ENCODE data around the gene MPHOSPH9. TPM values are rescaled to one million over a fixed set of nuclear protein-coding genes. Genes with fewer than 3 reads are reported as not detected.

MPHOSPH9 gene
- total RNA-seq, 1 experiment from 2014 or later: 47.5 TPM

DNA sequence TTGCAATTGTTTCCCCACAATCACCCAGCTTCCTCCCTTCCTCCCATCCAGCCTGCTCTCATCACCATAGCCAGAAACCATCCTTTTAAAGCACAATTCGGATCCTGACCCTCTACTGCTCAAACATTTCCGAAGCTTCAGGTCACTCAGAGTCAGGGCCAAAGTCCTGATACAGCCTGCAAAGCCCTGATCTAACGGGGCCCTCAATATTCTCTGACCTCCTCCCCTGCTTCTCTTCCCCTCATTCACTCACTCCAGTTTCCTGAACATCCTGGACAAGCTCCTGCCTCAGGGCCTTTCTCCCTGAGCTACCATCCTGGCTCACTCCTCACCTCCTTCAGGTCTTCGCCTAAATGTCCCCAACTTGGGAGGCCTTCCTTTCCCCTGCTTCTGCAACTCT lies 128.1 kb downstream of the MPHOSPH9 start:
- Mint-ChIP-seq H3K9me3 (no peaks in the 10 kb centered on the region), H3K27me3 (ENCODE audit: low read depth) (no peaks in the 10 kb centered on the region; the same call in 1 of the 2 replicates), H3K27ac (peak overlapping the region; percentile 55), H3K4me1 (peaks cover 67% of the 10 kb centered on the region), H3K36me3 (no peaks in the 10 kb centered on the region), H3K4me3 (no peak overlapping the region)
- ATAC-seq (peak; percentile 25), DNase-seq (ENCODE audit: low spot score) (no peak)
- CTCF ChIA-PET: interaction anchor here (0.6 to 1.6 kb wide), 4 partner anchors 10 to 237 kb away, joined by 3 to 4 read pairs (median 4); no protein-coding TSS in a partner anchor
- POLR2A ChIA-PET: interaction anchor here (1.1 kb wide), 1 partner anchor 14 kb away, joined by 4 read pairs; no protein-coding TSS in a partner anchor
- TF ChIP-seq, protein P1, sequence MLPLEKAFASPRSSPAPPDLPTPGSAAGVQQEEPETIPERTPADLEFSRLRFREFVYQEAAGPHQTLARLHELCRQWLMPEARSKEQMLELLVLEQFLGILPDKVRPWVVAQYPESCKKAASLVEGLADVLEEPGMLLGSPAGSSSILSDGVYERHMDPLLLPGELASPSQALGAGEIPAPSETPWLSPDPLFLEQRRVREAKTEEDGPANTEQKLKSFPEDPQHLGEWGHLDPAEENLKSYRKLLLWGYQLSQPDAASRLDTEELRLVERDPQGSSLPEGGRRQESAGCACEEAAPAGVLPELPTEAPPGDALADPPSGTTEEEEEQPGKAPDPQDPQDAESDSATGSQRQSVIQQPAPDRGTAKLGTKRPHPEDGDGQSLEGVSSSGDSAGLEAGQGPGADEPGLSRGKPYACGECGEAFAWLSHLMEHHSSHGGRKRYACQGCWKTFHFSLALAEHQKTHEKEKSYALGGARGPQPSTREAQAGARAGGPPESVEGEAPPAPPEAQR (CRISPR knock-in tag; IDR thresholded peaks at IDR 0.05): no peak
- TF ChIP-seq ESRRA (CRISPR knock-in tag; IDR thresholded peaks at IDR 0.05; ENCODE audit: borderline replicate concordance) (no peak), TCF7 (CRISPR knock-in tag; IDR thresholded peaks at IDR 0.05; ENCODE audit: low read depth) (no peak), FOXK1 (CRISPR knock-in tag; IDR thresholded peaks at IDR 0.05) (no peak), NFATC4 (CRISPR knock-in tag; IDR thresholded peaks at IDR 0.05) (no peak), KAT7 (CRISPR knock-in tag; IDR thresholded peaks at IDR 0.05; ENCODE audit: borderline replicate concordance) (no peak), ZNF396 (CRISPR knock-in tag; IDR thresholded peaks at IDR 0.05; ENCODE audit: borderline replicate concordance) (no peak)
- TF ChIP-seq, protein P2, sequence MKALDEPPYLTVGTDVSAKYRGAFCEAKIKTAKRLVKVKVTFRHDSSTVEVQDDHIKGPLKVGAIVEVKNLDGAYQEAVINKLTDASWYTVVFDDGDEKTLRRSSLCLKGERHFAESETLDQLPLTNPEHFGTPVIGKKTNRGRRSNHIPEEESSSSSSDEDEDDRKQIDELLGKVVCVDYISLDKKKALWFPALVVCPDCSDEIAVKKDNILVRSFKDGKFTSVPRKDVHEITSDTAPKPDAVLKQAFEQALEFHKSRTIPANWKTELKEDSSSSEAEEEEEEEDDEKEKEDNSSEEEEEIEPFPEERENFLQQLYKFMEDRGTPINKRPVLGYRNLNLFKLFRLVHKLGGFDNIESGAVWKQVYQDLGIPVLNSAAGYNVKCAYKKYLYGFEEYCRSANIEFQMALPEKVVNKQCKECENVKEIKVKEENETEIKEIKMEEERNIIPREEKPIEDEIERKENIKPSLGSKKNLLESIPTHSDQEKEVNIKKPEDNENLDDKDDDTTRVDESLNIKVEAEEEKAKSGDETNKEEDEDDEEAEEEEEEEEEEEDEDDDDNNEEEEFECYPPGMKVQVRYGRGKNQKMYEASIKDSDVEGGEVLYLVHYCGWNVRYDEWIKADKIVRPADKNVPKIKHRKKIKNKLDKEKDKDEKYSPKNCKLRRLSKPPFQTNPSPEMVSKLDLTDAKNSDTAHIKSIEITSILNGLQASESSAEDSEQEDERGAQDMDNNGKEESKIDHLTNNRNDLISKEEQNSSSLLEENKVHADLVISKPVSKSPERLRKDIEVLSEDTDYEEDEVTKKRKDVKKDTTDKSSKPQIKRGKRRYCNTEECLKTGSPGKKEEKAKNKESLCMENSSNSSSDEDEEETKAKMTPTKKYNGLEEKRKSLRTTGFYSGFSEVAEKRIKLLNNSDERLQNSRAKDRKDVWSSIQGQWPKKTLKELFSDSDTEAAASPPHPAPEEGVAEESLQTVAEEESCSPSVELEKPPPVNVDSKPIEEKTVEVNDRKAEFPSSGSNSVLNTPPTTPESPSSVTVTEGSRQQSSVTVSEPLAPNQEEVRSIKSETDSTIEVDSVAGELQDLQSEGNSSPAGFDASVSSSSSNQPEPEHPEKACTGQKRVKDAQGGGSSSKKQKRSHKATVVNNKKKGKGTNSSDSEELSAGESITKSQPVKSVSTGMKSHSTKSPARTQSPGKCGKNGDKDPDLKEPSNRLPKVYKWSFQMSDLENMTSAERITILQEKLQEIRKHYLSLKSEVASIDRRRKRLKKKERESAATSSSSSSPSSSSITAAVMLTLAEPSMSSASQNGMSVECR (CRISPR knock-in tag; IDR thresholded peaks at IDR 0.05; ENCODE audit: borderline replicate concordance): no peak
- TF ChIP-seq, protein P3, sequence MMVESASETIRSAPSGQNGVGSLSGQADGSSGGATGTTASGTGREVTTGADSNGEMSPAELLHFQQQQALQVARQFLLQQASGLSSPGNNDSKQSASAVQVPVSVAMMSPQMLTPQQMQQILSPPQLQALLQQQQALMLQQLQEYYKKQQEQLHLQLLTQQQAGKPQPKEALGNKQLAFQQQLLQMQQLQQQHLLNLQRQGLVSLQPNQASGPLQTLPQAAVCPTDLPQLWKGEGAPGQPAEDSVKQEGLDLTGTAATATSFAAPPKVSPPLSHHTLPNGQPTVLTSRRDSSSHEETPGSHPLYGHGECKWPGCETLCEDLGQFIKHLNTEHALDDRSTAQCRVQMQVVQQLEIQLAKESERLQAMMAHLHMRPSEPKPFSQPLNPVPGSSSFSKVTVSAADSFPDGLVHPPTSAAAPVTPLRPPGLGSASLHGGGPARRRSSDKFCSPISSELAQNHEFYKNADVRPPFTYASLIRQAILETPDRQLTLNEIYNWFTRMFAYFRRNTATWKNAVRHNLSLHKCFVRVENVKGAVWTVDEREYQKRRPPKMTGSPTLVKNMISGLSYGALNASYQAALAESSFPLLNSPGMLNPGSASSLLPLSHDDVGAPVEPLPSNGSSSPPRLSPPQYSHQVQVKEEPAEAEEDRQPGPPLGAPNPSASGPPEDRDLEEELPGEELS (CRISPR knock-in tag; IDR thresholded peaks at IDR 0.05): no peak
- TF ChIP-seq, protein P4, sequence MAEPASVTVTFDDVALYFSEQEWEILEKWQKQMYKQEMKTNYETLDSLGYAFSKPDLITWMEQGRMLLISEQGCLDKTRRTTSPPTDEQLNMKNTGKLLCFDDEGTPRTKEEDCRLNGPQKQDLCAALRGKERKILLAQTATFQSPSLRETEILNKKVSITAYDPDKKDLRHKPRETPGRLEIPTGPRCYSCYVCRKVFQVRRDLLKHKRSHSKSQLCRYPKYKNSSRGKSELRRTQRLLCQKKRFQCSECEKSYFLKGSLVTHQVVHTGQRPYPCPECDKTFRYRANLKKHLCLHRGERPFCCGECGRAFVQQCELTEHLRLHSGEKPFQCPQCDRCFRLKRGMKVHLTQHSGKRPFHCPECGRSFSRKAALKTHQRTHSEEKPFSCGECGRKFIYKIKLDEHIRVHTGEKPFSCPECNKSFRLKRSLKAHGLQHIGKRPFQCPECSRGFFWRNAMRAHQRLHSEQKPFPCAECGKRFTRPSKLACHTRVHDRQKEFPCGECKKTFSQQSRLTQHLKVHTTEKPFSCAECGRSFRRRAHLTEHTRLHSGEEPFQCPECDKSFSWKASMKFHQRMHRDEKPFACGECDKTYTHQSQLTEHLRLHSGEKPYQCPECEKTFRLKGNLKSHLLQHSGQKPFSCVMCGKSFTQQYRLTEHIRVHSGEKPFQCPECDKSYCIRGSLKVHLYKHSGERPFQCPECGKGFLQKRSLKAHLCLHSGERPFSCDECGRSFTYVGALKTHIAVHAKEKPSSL (CRISPR knock-in tag; conservative IDR thresholded peaks at IDR 0.05): no peak

Other genes with a start within 250 kb of the MPHOSPH9 start
- 4.8 to 8.2 TPM (median 7.4 TPM) in 3 replicates for gene PITPNM2, start 82.1 kb downstream of the MPHOSPH9 start, total RNA-seq (2021)
- 14.0 to 15.7 TPM (median 14.7 TPM) in 3 replicates for gene MTRFR, start 295 bp upstream of the MPHOSPH9 start, total RNA-seq (2021)
- 138 to 151 TPM (median 142 TPM) in 3 replicates for gene CDK2AP1, start 38.7 kb upstream of the MPHOSPH9 start, total RNA-seq (2021)
- 42.9 to 52.2 TPM (median 43.5 TPM) in 3 replicates for gene SBNO1, start 131.7 kb upstream of the MPHOSPH9 start, total RNA-seq (2021)
- gene KMT5A, start 151.0 kb upstream of the MPHOSPH9 start, total RNA-seq (2021): 20.4 to 28.0 TPM (median 24.0 TPM) in 3 replicates
- 1.1 to 1.4 TPM (median 1.2 TPM) in 3 replicates for gene RILPL2, start 203.5 kb upstream of the MPHOSPH9 start, total RNA-seq (2021)
- 19.1 to 21.3 TPM (median 20.0 TPM) in 3 replicates for gene SNRNP35, start 225.0 kb upstream of the MPHOSPH9 start, total RNA-seq (2021)